AG04449 (cell line): ENCODE results near the gene LINC01488.

Experiments used
- CTCF ChIA-PET: fragments of 350-600 bp; formaldehyde crosslinking; extraction: SDS; loops from one replicate; lab custom pipeline; 2021; ENCODE audit warnings: antibody characterized with exemption; lab: Yijun Ruan, JAX
- POLR2A ChIA-PET: fragments of 400-600, 350-600 bp; formaldehyde crosslinking; extraction: SDS; loops from one replicate; lab custom pipeline; 2020; ENCODE audit warnings: antibody characterized with exemption, inconsistent platforms; lab: Yijun Ruan, JAX
- DNase-seq: peaks from one replicate; pipeline ENCODE4 v3.0.0-alpha.2; 2010; ENCODE audit warnings: low read depth, low spot score
- H3K4me3 ChIP-seq: 2 replicates; pipeline ENCODE4 v1.5.1; 2011; ENCODE audit warnings: low read depth, mild to moderate bottlenecking, control low read depth, low read length
- TF ChIP-seq, protein P1 (sequence below): IDR thresholded peaks from one replicate; pipeline ENCODE4 v1.5.1; 2011; ENCODE audit warnings: mild to moderate bottlenecking, moderate library complexity, low read length, control low read depth, inconsistent platforms; ENCODE audit not compliant: insufficient read depth; ENCODE audit errors: missing control alignments

Gene LINC01488

DNA sequence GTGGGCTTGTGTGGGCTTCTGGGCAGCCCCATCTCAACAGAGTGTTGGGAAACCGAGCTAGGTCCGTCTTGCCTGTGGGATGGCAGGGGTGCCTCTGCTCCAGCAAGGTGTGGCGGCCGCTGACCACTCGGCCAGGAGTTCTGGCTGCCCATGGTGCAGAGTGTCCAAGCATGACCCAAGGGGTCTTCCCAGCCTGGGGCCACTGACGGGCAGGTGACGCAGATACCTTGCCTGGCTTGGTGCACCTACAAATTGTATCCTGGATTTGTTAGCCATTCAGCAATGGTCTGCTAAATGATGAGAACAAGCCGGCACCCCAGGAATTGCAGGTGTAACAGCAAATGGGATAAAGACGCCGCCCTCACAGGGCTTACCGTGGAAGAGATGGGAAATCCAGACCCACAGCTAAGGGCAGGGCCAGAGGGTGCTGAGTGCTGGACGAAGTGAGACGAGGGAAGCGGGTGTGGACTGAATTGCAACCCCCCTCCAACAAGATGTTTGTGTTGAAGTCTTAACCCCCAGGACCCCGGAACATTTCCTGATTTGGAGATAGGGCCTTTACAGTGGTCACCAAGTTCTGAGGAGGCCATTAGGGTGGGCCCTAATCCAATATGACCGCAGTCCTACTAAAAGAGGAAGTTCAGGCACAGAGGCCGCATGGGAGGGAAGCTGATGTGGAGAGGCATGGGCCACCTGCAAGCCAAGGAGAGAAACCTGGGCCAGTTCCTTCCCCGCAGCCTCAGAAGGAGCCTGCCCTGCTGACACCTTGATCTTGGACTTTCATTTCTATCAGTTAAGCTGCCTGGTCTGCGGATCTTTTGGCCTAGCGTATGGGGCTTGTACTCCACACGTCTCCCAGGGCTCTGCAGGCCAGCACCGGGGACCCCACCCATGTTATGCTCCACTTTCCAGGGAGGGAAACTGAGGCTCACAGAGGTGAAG is 45.2 kb upstream of the LINC01488 start:
- CTCF ChIA-PET: no interaction called here
- no peak for DNase-seq
- POLR2A ChIA-PET: no interaction called here
- H3K4me3 ChIP-seq: no peak overlapping the region
- TF ChIP-seq, protein P1, sequence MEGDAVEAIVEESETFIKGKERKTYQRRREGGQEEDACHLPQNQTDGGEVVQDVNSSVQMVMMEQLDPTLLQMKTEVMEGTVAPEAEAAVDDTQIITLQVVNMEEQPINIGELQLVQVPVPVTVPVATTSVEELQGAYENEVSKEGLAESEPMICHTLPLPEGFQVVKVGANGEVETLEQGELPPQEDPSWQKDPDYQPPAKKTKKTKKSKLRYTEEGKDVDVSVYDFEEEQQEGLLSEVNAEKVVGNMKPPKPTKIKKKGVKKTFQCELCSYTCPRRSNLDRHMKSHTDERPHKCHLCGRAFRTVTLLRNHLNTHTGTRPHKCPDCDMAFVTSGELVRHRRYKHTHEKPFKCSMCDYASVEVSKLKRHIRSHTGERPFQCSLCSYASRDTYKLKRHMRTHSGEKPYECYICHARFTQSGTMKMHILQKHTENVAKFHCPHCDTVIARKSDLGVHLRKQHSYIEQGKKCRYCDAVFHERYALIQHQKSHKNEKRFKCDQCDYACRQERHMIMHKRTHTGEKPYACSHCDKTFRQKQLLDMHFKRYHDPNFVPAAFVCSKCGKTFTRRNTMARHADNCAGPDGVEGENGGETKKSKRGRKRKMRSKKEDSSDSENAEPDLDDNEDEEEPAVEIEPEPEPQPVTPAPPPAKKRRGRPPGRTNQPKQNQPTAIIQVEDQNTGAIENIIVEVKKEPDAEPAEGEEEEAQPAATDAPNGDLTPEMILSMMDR: no peak

- DNase-seq: no peak
- POLR2A ChIA-PET: no interaction called here
- TF ChIP-seq, protein P1: no peak
- CTCF ChIA-PET: no interaction called here
- H3K4me3 ChIP-seq: no peak overlapping the region
Observed at GRCh38 chr11:69437001-69437875, 44.2 kb upstream of the LINC01488 start.

- no peak overlapping the region for H3K4me3 ChIP-seq
- TF ChIP-seq, protein P1: no peak
- POLR2A ChIA-PET: no interaction called here
- DNase-seq: no peak
- CTCF ChIA-PET: no interaction called here
Observed at GRCh38 chr11:69437876-69438205, 43.6 kb upstream of the LINC01488 start.

DNA sequence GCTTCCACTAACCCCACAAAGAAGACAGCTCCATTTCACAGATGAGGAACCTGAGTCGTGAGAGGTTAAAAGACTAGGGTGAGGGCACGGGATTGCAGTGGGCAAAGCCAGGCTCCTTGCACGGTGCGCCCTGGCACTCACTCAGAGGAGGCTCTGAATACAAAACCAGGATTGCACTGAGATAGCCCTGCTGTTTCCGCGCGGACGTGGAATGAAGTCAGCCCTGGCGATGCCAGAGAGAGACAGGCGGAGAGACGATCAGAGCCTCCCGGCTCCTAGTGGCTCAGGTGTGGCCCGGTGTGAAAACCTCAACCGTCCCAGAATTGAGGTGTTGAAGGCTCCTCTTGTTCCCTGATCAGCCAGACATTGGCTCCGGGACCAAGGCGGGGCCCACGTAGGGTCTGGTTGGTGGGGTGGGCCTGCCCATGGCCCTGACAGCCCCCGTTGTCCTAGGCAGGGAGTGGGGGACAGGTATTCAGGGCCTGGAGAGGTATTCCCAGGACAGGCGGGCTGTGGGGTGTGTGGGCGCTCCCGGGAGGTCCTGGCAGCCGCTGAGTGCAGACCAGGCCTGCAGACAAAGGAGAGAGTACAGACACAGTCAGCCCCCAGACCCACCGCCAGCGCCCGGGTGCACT is 43.1 kb upstream of the LINC01488 start:
- CTCF ChIA-PET: no interaction called here
- no peak for DNase-seq
- TF ChIP-seq, protein P1: no peak
- H3K4me3 ChIP-seq: no peak overlapping the region
- POLR2A ChIA-PET: no interaction called here

DNA sequence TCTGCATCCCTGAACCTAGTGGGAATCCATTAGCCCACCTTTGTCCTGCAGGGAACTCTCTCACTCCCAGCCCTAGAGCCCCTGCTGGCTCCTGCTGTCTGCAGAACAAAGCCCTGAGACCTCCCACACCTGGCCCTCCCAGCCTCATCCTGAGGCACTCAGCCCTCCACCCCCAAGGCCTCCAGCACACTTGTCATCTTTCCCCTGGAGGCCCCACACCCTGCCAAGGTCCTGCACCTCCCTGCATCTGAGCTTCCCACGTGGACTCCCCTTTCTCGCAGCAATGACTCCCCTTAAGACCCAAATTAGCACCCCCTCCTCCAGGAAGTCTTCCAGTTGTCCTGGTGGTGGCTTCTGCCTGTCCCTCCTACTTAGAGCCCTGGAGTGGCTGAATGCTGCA is 42.3 kb upstream of the LINC01488 start:
- no peak for DNase-seq
- ChIA-PET CTCF (interaction anchor here (0.9 kb wide), 1 partner anchor 307 kb away, joined by 3 read pairs; no protein-coding TSS in a partner anchor), POLR2A (no interaction called here)
- no peak overlapping the region for H3K4me3 ChIP-seq
- TF ChIP-seq, protein P1: no peak
